IMR-90 (cell line): ENCODE data around the gene SECISBP2. TPM values are rescaled to one million over a fixed set of nuclear protein-coding genes. Genes with fewer than 3 reads are reported as not detected.
A peak's percentile ranks its signal among the peaks of the same experiment; 100 is the strongest.

ENCODE experiments used
- ATAC-seq: fragments of 200-7000 bp; cut with Tn5 transposase; 2 replicates; pipeline ENCODE4 v1.9.1; 2020; ENCODE audit warnings: low read depth, mild to moderate bottlenecking, moderate library complexity
- BruUV-seq: library from RNA; stranded (reverse); fragments of 400-500 nt; replicated peaks from 2 replicates; lab custom pipeline; 2021; lab: Mats Ljungman, UMichigan
- CTCF ChIA-PET: fragments of 300-600 bp; formaldehyde crosslinking; extraction: SDS; loops from one replicate; lab custom pipeline; 2021; ENCODE audit warnings: antibody characterized with exemption; lab: Yijun Ruan, JAX
- POLR2A ChIA-PET: fragments of 300-600 bp; sonication (Branson Sonifier 250); formaldehyde crosslinking; loops from one replicate; lab custom pipeline; 2022; ENCODE audit warnings: antibody characterized with exemption; ENCODE audit not compliant: unreplicated experiment; lab: Charles Lee
- DNase-seq: peaks from one replicate; pipeline ENCODE4 v3.0.0; 2013
- H2AFZ ChIP-seq: replicated peaks from 2 replicates; pipeline ENCODE3; 2013; ENCODE audit warnings: low read length, mild to moderate bottlenecking; ENCODE audit not compliant: poor library complexity
- H2AK5ac ChIP-seq: 2 replicates; pipeline ENCODE4 v1.6.1; 2013; ENCODE audit warnings: low read depth, low read length, inconsistent platforms
- H2AK9ac ChIP-seq: replicated peaks from 2 replicates; pipeline ENCODE3; 2013; ENCODE audit warnings: mild to moderate bottlenecking, low read depth, low read length, moderate library complexity; ENCODE audit not compliant: poor library complexity
- H2BK120ac ChIP-seq: 2 replicates; pipeline ENCODE4 v1.6.1; 2013; ENCODE audit warnings: low read depth, low read length, inconsistent platforms
- H2BK15ac ChIP-seq: 3 replicates; pipeline ENCODE4 v1.6.1; 2013; ENCODE audit warnings: low read depth, low read length, inconsistent platforms
- H2BK20ac ChIP-seq: 2 replicates; pipeline ENCODE4 v1.6.1; 2013; ENCODE audit warnings: low read depth, mild to moderate bottlenecking, inconsistent platforms, low read length, moderate library complexity
- H2BK5ac ChIP-seq: 2 replicates; pipeline ENCODE4 v1.6.1; 2013; ENCODE audit warnings: mild to moderate bottlenecking, low read depth, low read length, inconsistent platforms; ENCODE audit not compliant: poor library complexity, severe bottlenecking
- H3K14ac ChIP-seq: replicated peaks from 2 replicates; pipeline ENCODE4 v1.6.1; 2013; ENCODE audit warnings: low read depth, low read length, inconsistent platforms
- H3K18ac ChIP-seq: 2 replicates; pipeline ENCODE4 v1.6.1; 2013; ENCODE audit warnings: low read depth, low read length, control low read depth
- H3K23ac ChIP-seq: 2 replicates; pipeline ENCODE4 v1.6.1; 2013; ENCODE audit warnings: low read depth, low read length, inconsistent platforms
- H3K27ac ChIP-seq: 2 replicates; pipeline ENCODE4 v1.5.1; 2013; ENCODE audit warnings: mild to moderate bottlenecking, control low read depth, low read length; ENCODE audit not compliant: insufficient read depth
- H3K27me3 ChIP-seq: 2 replicates; pipeline ENCODE4 v1.6.1; 2013; ENCODE audit warnings: low read length; ENCODE audit not compliant: control insufficient read depth, insufficient read depth
- H3K36me3 ChIP-seq: 2 replicates; pipeline ENCODE4 v1.6.1; 2013; ENCODE audit warnings: low read length, mixed read lengths; ENCODE audit not compliant: control insufficient read depth, insufficient read depth
- H3K4ac ChIP-seq: 2 replicates; pipeline ENCODE4 v1.6.1; 2013; ENCODE audit warnings: low read depth, low read length, inconsistent platforms
- H3K4me1 ChIP-seq: 2 replicates; pipeline ENCODE4 v1.6.1; 2013; ENCODE audit warnings: low read length, mixed read lengths; ENCODE audit not compliant: control insufficient read depth, insufficient read depth
- H3K4me2 ChIP-seq: 2 replicates; pipeline ENCODE4 v1.6.1; 2013; ENCODE audit warnings: low read depth, mild to moderate bottlenecking, control low read depth, low read length, moderate library complexity
- H3K4me3 ChIP-seq: 2 replicates; pipeline ENCODE4 v1.5.1; 2013; ENCODE audit warnings: low read depth, mild to moderate bottlenecking, control low read depth, low read length, moderate library complexity; ENCODE audit not compliant: insufficient read depth
- H3K56ac ChIP-seq: 2 replicates; pipeline ENCODE4 v1.6.1; 2013; ENCODE audit warnings: low read length, inconsistent platforms; ENCODE audit not compliant: insufficient read depth; ENCODE audit errors: extremely low read depth
- H3K79me1 ChIP-seq, 2 experiments: 2 replicates each; pipeline ENCODE4 v1.6.1; 2013; ENCODE audit warnings: low read length in 2 of 2, inconsistent platforms in 1 of 2, low read depth in 1 of 2
- H3K9ac ChIP-seq: 2 replicates; pipeline ENCODE4 v1.6.1; 2013; ENCODE audit warnings: low read depth, low read length, control low read depth
- H3K9me1 ChIP-seq: 2 replicates; pipeline ENCODE4 v1.6.1; 2013; ENCODE audit warnings: low read length, inconsistent platforms; ENCODE audit not compliant: insufficient read depth
- H3K9me3 ChIP-seq: 2 replicates; pipeline ENCODE4 v1.6.1; 2013; ENCODE audit warnings: low read length; ENCODE audit not compliant: control insufficient read depth, insufficient read depth
- H4K20me1 ChIP-seq: 2 replicates; pipeline ENCODE4 v1.6.1; 2013; ENCODE audit warnings: low read length, inconsistent platforms; ENCODE audit not compliant: insufficient read depth
- H4K5ac ChIP-seq: 2 replicates; pipeline ENCODE4 v1.6.1; 2013; ENCODE audit warnings: mild to moderate bottlenecking, low read depth, low read length, control low read depth
- H4K8ac ChIP-seq, 2 experiments: 2 replicates each; pipeline ENCODE4 v1.6.1; 2013; ENCODE audit warnings: low read depth in 2 of 2, low read length in 2 of 2, control low read depth in 1 of 2, inconsistent platforms in 1 of 2
- H4K91ac ChIP-seq: 2 replicates; pipeline ENCODE4 v1.6.1; 2013; ENCODE audit warnings: low read depth, low read length, inconsistent platforms; ENCODE audit not compliant: insufficient read depth
- BHLHE40 ChIP-seq: fragments of 150-350 bp; IDR thresholded peaks from 2 replicates; pipeline ENCODE4 v1.6.1; 2016; ENCODE audit warnings: mild to moderate bottlenecking, low read depth, low read length
- POLR2A ChIP-seq: IDR thresholded peaks from 2 replicates; pipeline ENCODE4 v1.6.1; 2012; ENCODE audit warnings: mild to moderate bottlenecking, low read depth, low read length
- RFX5 ChIP-seq: IDR thresholded peaks from 2 replicates; pipeline ENCODE4 v1.8.0; 2012; ENCODE audit warnings: low read depth, mild to moderate bottlenecking, low read length, moderate library complexity
- WGBS, 2 experiments: methylation state at CpG; one replicate each; pipeline versions ENCODE4 v1.1.5 to v1.1.7; 2013; ENCODE audit warnings: missing lambda C conversion rate in 2 of 2; ENCODE audit not compliant: insufficient read length in 1 of 2; ENCODE audit errors: extremely low coverage in 2 of 2; 5-methylcytosine and 5-hydroxymethylcytosine counted together
- dilution Hi-C: fragments of 300-500 bp; cut with HindIII; formaldehyde crosslinking; loops from one replicate; pipeline ENCODE4 v1.14.3; 2018; ENCODE audit warnings: low sequenced_read_pairs; ENCODE audit not compliant: unreplicated experiment
- in situ Hi-C: fragments of 300-500 bp; cut with MboI; formaldehyde crosslinking; loops from 3 replicates; pipeline ENCODE4 v1.14.3; 2019; ENCODE audit warnings: low sequenced_read_pairs, inconsistent platforms, mixed read lengths
- intact Hi-C: fragments of 100-400 bp; cut with micrococcal nuclease; formaldehyde crosslinking; loops from 2 replicates; pipeline ENCODE4 v1.10.0; 2022
- polyA plus RNA-seq, 3 experiments: library from polyadenylated mRNA; depleted of rRNA; stranded (reverse); fragments of >200 nt; gene quantifications; 2 replicates each; pipeline ENCODE4 v1.2.3, GENCODE V29; 2012; ENCODE audit warnings: low replicate concordance in 1 of 3
- total RNA-seq: library from RNA; depleted of rRNA; stranded (reverse); fragments of >200 nt; gene quantifications from 2 replicates; pipeline ENCODE4 v1.2.3, GENCODE V29; 2012

The SECISBP2 gene
- total and polyA plus RNA-seq, 2 of the 4 experiments (the other 2 are of a cell fraction): 16.4 to 18.8 TPM

DNA sequence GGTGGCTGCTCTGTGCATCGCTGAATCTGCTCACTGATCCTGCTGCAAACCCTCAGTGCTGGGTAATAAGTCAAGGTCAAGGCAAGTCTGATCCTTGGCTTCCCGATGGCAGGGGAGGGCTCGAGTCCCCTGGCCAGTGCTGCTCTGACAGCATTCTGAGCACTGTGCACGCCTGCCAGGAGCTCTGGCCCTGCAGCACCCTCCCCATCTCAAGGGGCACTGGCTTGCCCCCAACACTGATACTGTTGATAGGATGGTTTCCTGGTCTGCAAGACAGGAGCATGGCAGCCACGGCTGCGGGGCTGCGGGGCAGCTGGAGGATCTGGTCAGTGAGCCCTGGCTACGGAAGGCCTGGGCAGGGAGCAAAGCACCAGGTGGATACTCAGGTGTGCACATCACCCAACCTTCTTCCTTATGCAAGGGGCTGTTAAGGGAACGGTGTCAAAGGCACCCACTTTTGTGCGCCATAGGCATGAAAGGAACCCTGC, 71.8 kb downstream of the SECISBP2 start:
- Histone ChIP-seq H4K91ac (0 out of 2 replicates have a peak overlapping the region, but pooled peaks have one; percentile 21), H2BK15ac (0 out of 3 replicates have a peak overlapping the region, but pooled peaks have one; percentile 14), H2AK9ac (peak overlapping the region; percentile 34), H4K8ac (no peak overlapping the region; a peak in 1 of 4 replicates), H2BK20ac (peak overlapping the region; percentile 65; the same call in 1 of the 2 replicates), H3K4me3 (no peak overlapping the region), H4K20me1 (no peaks in the 10 kb centered on the region), H3K4me2 (no peak overlapping the region), H3K27me3 (no peaks in the 10 kb centered on the region), H3K4ac (peak overlapping the region; percentile 75), H2AK5ac (peak overlapping the region; percentile 43; the same call in 1 of the 2 replicates), H3K79me1 (no peaks in the 10 kb centered on the region), H3K27ac (no peak overlapping the region), H3K23ac (peak overlapping the region; percentile 37; the same call in 1 of the 2 replicates), H2BK120ac (peak overlapping the region; percentile 32), H3K9ac (no peak overlapping the region), H2BK5ac (no peak overlapping the region), H3K4me1 (peaks cover 27% of the 10 kb centered on the region), H3K14ac (0 out of 2 replicates have a peak overlapping the region, but pooled peaks have one; percentile 47), H3K36me3 (peaks cover 49% of the 10 kb centered on the region), H2AFZ (no peak overlapping the region), H3K56ac (no peak overlapping the region), H3K9me3 (no peaks in the 10 kb centered on the region), H3K9me1 (peaks cover 9% of the 10 kb centered on the region), H4K5ac (no peak overlapping the region), H3K18ac (peak overlapping the region; percentile 16; the same call in 1 of the 2 replicates)
- TF ChIP-seq BHLHE40: no peak
- TF ChIP-seq RFX5: no peak
- TF ChIP-seq POLR2A: no peak
- DNase-seq (no peak), ATAC-seq (no peak)
- WGBS, 2 experiments: 100% methylated on average over 1 of the region's 10 CpGs; no CpG with 5 or more reads in 1 of the 2 experiments
- dilution Hi-C loops (no loop called here), in situ Hi-C loops (no loop called here), intact Hi-C loops (no loop called here)
- ChIA-PET POLR2A (no interaction called here), CTCF (interaction anchor here (1.1 kb wide), 1 partner anchor 159 kb away, joined by 3 read pairs; no protein-coding TSS in a partner anchor)
- no TSS peak for BruUV-seq
